PC-3 (cell line): Measurements from ENCODE around the gene RASA2.

ENCODE experiments used
- EZH2 ChIP-seq: fragments of 300-600 bp; sonication (generic); IDR thresholded peaks from one replicate; pipeline ENCODE4 v1.6.1; 2017; ENCODE audit warnings: antibody characterized with exemption, mild to moderate bottlenecking, low read length; ENCODE audit not compliant: unreplicated experiment
- TF ChIP-seq, protein P1 (sequence below): fragments of 300-600 bp; sonication (generic); conservative IDR thresholded peaks from 2 replicates; pipeline ENCODE4 v1.5.1; 2017; ENCODE audit warnings: antibody characterized with exemption, low read depth, mild to moderate bottlenecking, low read length

DNA sequence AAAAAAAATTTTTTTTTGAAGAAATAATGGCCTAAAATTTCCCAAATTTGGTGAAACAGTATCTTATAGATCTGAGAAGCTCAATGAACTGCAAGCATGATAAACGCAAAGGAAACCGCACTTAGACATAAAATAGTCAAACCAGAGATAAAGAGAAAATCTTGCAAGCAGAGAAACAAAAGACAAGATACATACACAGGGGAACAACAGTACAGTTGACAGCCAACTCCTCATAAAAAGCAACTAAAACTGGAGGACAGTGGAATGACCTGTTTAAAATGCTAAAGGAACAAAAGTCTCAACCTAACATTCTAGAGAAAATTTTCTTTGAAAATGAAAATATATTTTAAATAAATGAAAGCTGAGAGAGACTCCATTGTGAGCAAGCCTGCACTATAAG, 107.5 kb downstream of the RASA2 start:
- TF ChIP-seq, protein P1, sequence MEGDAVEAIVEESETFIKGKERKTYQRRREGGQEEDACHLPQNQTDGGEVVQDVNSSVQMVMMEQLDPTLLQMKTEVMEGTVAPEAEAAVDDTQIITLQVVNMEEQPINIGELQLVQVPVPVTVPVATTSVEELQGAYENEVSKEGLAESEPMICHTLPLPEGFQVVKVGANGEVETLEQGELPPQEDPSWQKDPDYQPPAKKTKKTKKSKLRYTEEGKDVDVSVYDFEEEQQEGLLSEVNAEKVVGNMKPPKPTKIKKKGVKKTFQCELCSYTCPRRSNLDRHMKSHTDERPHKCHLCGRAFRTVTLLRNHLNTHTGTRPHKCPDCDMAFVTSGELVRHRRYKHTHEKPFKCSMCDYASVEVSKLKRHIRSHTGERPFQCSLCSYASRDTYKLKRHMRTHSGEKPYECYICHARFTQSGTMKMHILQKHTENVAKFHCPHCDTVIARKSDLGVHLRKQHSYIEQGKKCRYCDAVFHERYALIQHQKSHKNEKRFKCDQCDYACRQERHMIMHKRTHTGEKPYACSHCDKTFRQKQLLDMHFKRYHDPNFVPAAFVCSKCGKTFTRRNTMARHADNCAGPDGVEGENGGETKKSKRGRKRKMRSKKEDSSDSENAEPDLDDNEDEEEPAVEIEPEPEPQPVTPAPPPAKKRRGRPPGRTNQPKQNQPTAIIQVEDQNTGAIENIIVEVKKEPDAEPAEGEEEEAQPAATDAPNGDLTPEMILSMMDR, result no peak
- no peak for TF ChIP-seq EZH2
